Endothelial cell of umbilical vein (primary cell): Measurements from ENCODE around the gene MAGT1. TPM values are rescaled to one million over a fixed set of nuclear protein-coding genes. Genes with fewer than 3 reads are reported as not detected.
"Not testable (repeated sequence)": the region's sequence is repeated elsewhere in the genome, so short reads cannot be mapped to it uniquely, and the experiment has no call there.

Source experiments
- Bru-seq: library from RNA; stranded (reverse); fragments of 400-500 nt; gene quantifications from one replicate; lab custom pipeline; 2021; lab: Mats Ljungman, UMichigan
- BruChase-seq, 2 experiments: library from RNA; stranded (reverse); fragments of 400-500 nt; gene quantifications; one replicate each; lab custom pipeline; 2021; lab: Mats Ljungman, UMichigan
- BruUV-seq: library from RNA; stranded (reverse); fragments of 400-500 nt; replicated peaks from 2 replicates; lab custom pipeline; 2021; lab: Mats Ljungman, UMichigan
- CTCF ChIA-PET: fragments of 300-600, 350-600 bp; sonication (Branson Sonifier 250); formaldehyde crosslinking; loops from one replicate; lab custom pipeline; 2021; ENCODE audit warnings: antibody characterized with exemption, inconsistent platforms; lab: Charles Lee
- POLR2A ChIA-PET: fragments of 300-600, 350-600 bp; sonication (Branson Sonifier 250); formaldehyde crosslinking; loops from one replicate; lab custom pipeline; 2021; ENCODE audit warnings: antibody characterized with exemption, inconsistent platforms; lab: Charles Lee
- DNase-seq: peaks from one replicate; pipeline ENCODE4 v3.0.0-alpha.2; 2011; ENCODE audit warnings: low read depth, low spot score
- FAIRE-seq: peaks from 2 replicates; lab custom pipeline; 2011; peaks lifted over from hg19 to GRCh38; lab: Jason Lieb, UNC
- H2AFZ ChIP-seq: 2 replicates; pipeline ENCODE4 v1.6.0; 2012; ENCODE audit warnings: low read depth, low read length, control low read depth, inconsistent platforms
- H3K27ac ChIP-seq: 2 replicates; pipeline ENCODE4 v1.5.1; 2011; ENCODE audit warnings: low read depth, mild to moderate bottlenecking, control low read depth, low read length, moderate library complexity; ENCODE audit not compliant: insufficient read depth
- H3K27me3 ChIP-seq, 2 experiments: 2 replicates each; pipeline versions ENCODE4 v1.6.0 to v1.6.1; 2011; ENCODE audit warnings: low read length in 2 of 2, mixed read lengths in 1 of 2; ENCODE audit not compliant: control insufficient read depth in 2 of 2, insufficient read depth in 2 of 2
- H3K36me3 ChIP-seq, 2 experiments: 2 replicates in 1 of 2; 3 replicates in 1 of 2; pipeline ENCODE4 v1.5.1; 2011; ENCODE audit warnings: low read length in 2 of 2, mild to moderate bottlenecking in 1 of 2, moderate library complexity in 1 of 2; ENCODE audit not compliant: control insufficient read depth in 2 of 2, insufficient read depth in 2 of 2; ENCODE audit errors: extremely low read depth in 1 of 2
- H3K4me1 ChIP-seq: 3 replicates; pipeline ENCODE4 v1.5.1; 2011; ENCODE audit warnings: mild to moderate bottlenecking, low read length; ENCODE audit not compliant: control insufficient read depth, insufficient read depth; ENCODE audit errors: extremely low read depth
- H3K4me2 ChIP-seq: 2 replicates; pipeline ENCODE4 v1.6.1; 2011; ENCODE audit warnings: low read length, control low read depth, mixed read lengths; ENCODE audit not compliant: insufficient read depth
- H3K4me3 ChIP-seq, 3 experiments: fragments of 200-600 bp in 1 of 3; sonication (generic), shearing (Covaris generic) in 1 of 3; replicated peaks in 1 of 3; 2 replicates each; pipeline ENCODE4 v1.5.1; 2011 to 2016; ENCODE audit warnings: control low read depth in 3 of 3, low read length in 3 of 3, mild to moderate bottlenecking in 2 of 3, inconsistent platforms in 1 of 3, low read depth in 1 of 3, moderate library complexity in 1 of 3; ENCODE audit not compliant: insufficient read depth in 1 of 3
- H3K79me2 ChIP-seq: 2 replicates; pipeline ENCODE4 v1.6.0; 2012; ENCODE audit warnings: low read length, inconsistent platforms; ENCODE audit not compliant: control insufficient read depth, insufficient read depth
- H3K9ac ChIP-seq: replicated peaks from 2 replicates; pipeline ENCODE3; 2011; ENCODE audit warnings: low read length, control low read depth; ENCODE audit not compliant: insufficient read depth; ENCODE audit errors: extremely low read depth
- H3K9me1 ChIP-seq: replicated peaks from 3 replicates; pipeline ENCODE4 v1.6.0; 2011; ENCODE audit warnings: mild to moderate bottlenecking, low read length; ENCODE audit not compliant: control insufficient read depth, insufficient read depth; ENCODE audit errors: extremely low read depth
- H3K9me3 ChIP-seq: replicated peaks from 2 replicates; pipeline ENCODE4 v1.5.1; 2012; ENCODE audit warnings: low read length, inconsistent platforms; ENCODE audit not compliant: control insufficient read depth, insufficient read depth
- H4K20me1 ChIP-seq: replicated peaks from 2 replicates; pipeline ENCODE3; 2011; ENCODE audit warnings: mild to moderate bottlenecking, low read length; ENCODE audit not compliant: control insufficient read depth, insufficient read depth; ENCODE audit errors: extremely low read depth
- FOS ChIP-seq: IDR thresholded peaks from 2 replicates; pipeline ENCODE4 v1.6.1; 2011; ENCODE audit warnings: mild to moderate bottlenecking, low read length, moderate library complexity, borderline replicate concordance; ENCODE audit not compliant: insufficient read depth
- JUN ChIP-seq: IDR thresholded peaks from 2 replicates; pipeline ENCODE4 v1.6.1; 2011; ENCODE audit warnings: borderline replicate concordance, low read depth; ENCODE audit not compliant: insufficient read length, insufficient read depth
- POLR2A ChIP-seq: IDR thresholded peaks from 2 replicates; pipeline ENCODE4 v1.6.1; 2012; ENCODE audit warnings: low read depth, mild to moderate bottlenecking, control low read depth, low read length
- POLR2AphosphoS5 ChIP-seq: IDR thresholded peaks from 2 replicates; pipeline ENCODE4 v1.6.1; 2012; ENCODE audit warnings: low read depth, mild to moderate bottlenecking, control low read depth, low read length, moderate library complexity; ENCODE audit not compliant: insufficient read depth
- dilution Hi-C: fragments of 300-500 bp; cut with MboI; formaldehyde crosslinking; loops from one replicate; pipeline ENCODE4 v1.15.0; 2019; ENCODE audit warnings: low sequenced_read_pairs; ENCODE audit not compliant: extremely low pct_ligation_motif_present
- intact Hi-C: fragments of 100-400 bp; cut with micrococcal nuclease; formaldehyde crosslinking; loops from one replicate; pipeline ENCODE4 v1.10.0; 2022
- long read RNA-seq: library from polyadenylated mRNA; stranded (forward); transcript quantifications from one replicate; pipeline ENCODE4 v2.0.0, GENCODE V29; 2021
- polyA minus RNA-seq, 3 experiments: library from RNA; depleted of rRNA, polyadenylated mRNA; stranded (reverse); fragments of >200 nt; gene quantifications; 1 replicate in 1 of 3; 2 replicates in 2 of 3; pipeline ENCODE4 v1.2.3, GENCODE V29; 2011
- polyA plus RNA-seq, 4 experiments: library from polyadenylated mRNA; depleted of rRNA in 3 of 4; stranded (reverse) in 3 of 4; unstranded in 1 of 4; fragments of >200 nt; gene quantifications; 2 replicates each; pipeline versions ENCODE4 v1.2.1 to v1.2.3, GENCODE V29; 2011 to 2012; ENCODE audit warnings: missing spikeins in 1 of 4
- total RNA-seq: library from RNA; stranded (reverse); gene quantifications from 2 replicates; pipeline ENCODE4 v1.2.3, GENCODE V29; 2021

MAGT1 gene
- total RNA-seq = 66.9 and 70.2 TPM in 2 replicates
- 21.8 and 36.3 TPM in 2 replicates for polyA plus RNA-seq
- polyA plus RNA-seq (2011; cell fraction: cytosol; rRNA removed) = 26.3 and 26.8 TPM in 2 replicates
- 23.3 and 23.7 TPM in 2 replicates for polyA plus RNA-seq (2011; cell fraction: nucleus; rRNA removed)
- 76.6 and 77.2 TPM in 2 replicates for polyA plus RNA-seq (2012)
- polyA minus RNA-seq = 111 and 130 TPM in 2 replicates
- polyA minus RNA-seq (2011; cell fraction: cytosol; rRNA and poly(A)+ RNA removed) = 83.5 TPM
- polyA minus RNA-seq (2011; cell fraction: nucleus; rRNA and poly(A)+ RNA removed) = 39.6 and 60.3 TPM in 2 replicates
- Bru-seq, nascent RNA = percentile 71 among the genes with signal in this experiment
- BruChase-seq, experiment 1, labeled RNA remaining after a 6-hour chase = percentile 77 among the genes with signal in this experiment
- percentile 66 among the genes with signal in this experiment for BruChase-seq, experiment 2, labeled RNA remaining after a 2-hour chase
- long read RNA-seq, full-length matches to known transcripts = 24 of 41 reads
- long read RNA-seq, partial matches to known transcripts = 2 of 41 reads
- long read RNA-seq, other reads (novel, unspliced or antisense) = 15 of 41 reads

- POLR2A ChIA-PET = interaction anchor here (0.6 kb wide), 2 partner anchors 15 to 452 kb away, joined by 3 to 5 read pairs; partner anchors contain the start of gene ATP7A
- H3K27me3 ChIP-seq = no peaks in the 10 kb centered on the region
- H3K4me3 ChIP-seq = peak within 1 kb of the TSS; percentile 65 to 91 (median 91)
- TSS peak; percentile 70 for BruUV-seq
- no peaks in the 10 kb centered on the region for H3K9me3 ChIP-seq
- intact Hi-C loops (loop anchor here (1.0 to 10.0 kb wide), 6 partner anchors 127 to 1723 kb away; partner anchors contain the start of gene PBDC1), dilution Hi-C loops (no loop called here)
- peak within 1 kb of the TSS; percentile 99 for H3K4me2 ChIP-seq
- DNase-seq (peak; percentile 97), FAIRE-seq (peak; percentile 93)
- H3K27ac ChIP-seq = peak within 1 kb of the TSS; percentile 87
- no peaks in the 10 kb centered on the region for H3K36me3 ChIP-seq
- no peaks in the 10 kb centered on the region for H3K9me1 ChIP-seq
- H3K79me2 ChIP-seq = peaks cover 50% of the 10 kb centered on the region
- TF ChIP-seq POLR2AphosphoS5 (peak; percentile 41), POLR2A (peak; percentile 77), FOS (no peak), JUN (no peak)
- peak within 1 kb of the TSS; percentile 17 for H2AFZ ChIP-seq
- CTCF ChIA-PET = interaction anchor here (0.6 to 1.7 kb wide), 3 partner anchors 9 to 130 kb away, joined by 3 to 6 read pairs (median 4); no protein-coding TSS in a partner anchor
- H4K20me1 ChIP-seq = no peaks in the 10 kb centered on the region
- H3K4me1 ChIP-seq = peaks cover 5% of the 10 kb centered on the region
- H3K9ac ChIP-seq = peak within 1 kb of the TSS; percentile 97
Observed at GRCh38 chrX:77894921-77895886, at the start of gene MAGT1. Gene MAGT1 (minus strand): TSS chrX:77895435. CDS start chrX:77895410, 25 bp downstream.

GRCh38 chrX:77945031-77945430 lies 49.8 kb upstream of the MAGT1 start:
- H3K9ac ChIP-seq, H3K9me1 ChIP-seq, FAIRE-seq, H3K27ac ChIP-seq, H3K4me2 ChIP-seq, H3K27me3 ChIP-seq, dilution Hi-C loops, H3K36me3 ChIP-seq, H3K4me1 ChIP-seq, H2AFZ ChIP-seq, H4K20me1 ChIP-seq, BruUV-seq, CTCF ChIA-PET, POLR2A ChIA-PET, H3K9me3 ChIP-seq, H3K79me2 ChIP-seq, DNase-seq, intact Hi-C loops, H3K4me3 ChIP-seq: not testable (repeated sequence)
